ENCODE measurements around the gene PTPRE.

Gene PTPRE

GRCh38 chr10:127883516-127883915, 23.4 kb upstream of the PTPRE start:
- no peak for DNase-seq

GRCh38 chr10:127884501-127884900, 22.4 kb upstream of the PTPRE start:
- no peak for DNase-seq

- no peak for DNase-seq
These were observed 20.4 kb upstream of the PTPRE start for GRCh38 chr10:127886371-127887051.

- DNase-seq = no peak
These were observed 19.1 kb upstream of the PTPRE start for GRCh38 chr10:127887541-127888415.

GRCh38 chr10:127888521-127889312, 18.2 kb upstream of the PTPRE start:
- DNase-seq = no peak

GRCh38 chr10:127889605-127890195, 17.2 kb upstream of the PTPRE start:
- no peak for DNase-seq

- no peak for DNase-seq
These were observed 16.7 kb upstream of the PTPRE start for GRCh38 chr10:127890216-127890615.

GRCh38 chr10:127890832-127891334, 16.0 kb upstream of the PTPRE start:
- no peak for DNase-seq

GRCh38 chr10:127892743-127893142, 14.2 kb upstream of the PTPRE start, which contains the start of gene CLRN3:
Gene CLRN3 (minus strand): TSS chr10:127892941. CDS start chr10:127892784, 157 bp downstream.
- no peak for DNase-seq

- no peak for DNase-seq
These were observed 12.8 kb upstream of the PTPRE start for GRCh38 chr10:127894146-127894545.

GRCh38 chr10:127896590-127896989, 10.3 kb upstream of the PTPRE start:
- DNase-seq = no peak

- no peak for DNase-seq
These were observed 9.7 kb upstream of the PTPRE start for GRCh38 chr10:127897177-127897576.

- no peak for DNase-seq
These were observed 7.0 kb upstream of the PTPRE start for GRCh38 chr10:127899766-127900387.

- DNase-seq = no peak
These were observed 3.1 kb upstream of the PTPRE start for GRCh38 chr10:127903789-127904188.

- DNase-seq = no peak
These were observed 2.4 kb upstream of the PTPRE start for GRCh38 chr10:127904311-127905000.

GRCh38 chr10:127905001-127905847, 1.7 kb upstream of the PTPRE start:
- no peak for DNase-seq

GRCh38 chr10:127905848-127906261, 1.0 kb upstream of the PTPRE start:
- no peak for DNase-seq

- DNase-seq = peak; percentile 54
These were observed 655 bp downstream of the PTPRE start for GRCh38 chr10:127907411-127908105.

- no peak for DNase-seq
These were observed 1.4 kb downstream of the PTPRE start for GRCh38 chr10:127908106-127908958.
